Measurements from ENCODE around the gene EMILIN2.
"Not testable (repeated sequence)": the region's sequence is repeated elsewhere in the genome, so short reads cannot be mapped to it uniquely, and the experiment has no call there.

EMILIN2 gene

DNA sequence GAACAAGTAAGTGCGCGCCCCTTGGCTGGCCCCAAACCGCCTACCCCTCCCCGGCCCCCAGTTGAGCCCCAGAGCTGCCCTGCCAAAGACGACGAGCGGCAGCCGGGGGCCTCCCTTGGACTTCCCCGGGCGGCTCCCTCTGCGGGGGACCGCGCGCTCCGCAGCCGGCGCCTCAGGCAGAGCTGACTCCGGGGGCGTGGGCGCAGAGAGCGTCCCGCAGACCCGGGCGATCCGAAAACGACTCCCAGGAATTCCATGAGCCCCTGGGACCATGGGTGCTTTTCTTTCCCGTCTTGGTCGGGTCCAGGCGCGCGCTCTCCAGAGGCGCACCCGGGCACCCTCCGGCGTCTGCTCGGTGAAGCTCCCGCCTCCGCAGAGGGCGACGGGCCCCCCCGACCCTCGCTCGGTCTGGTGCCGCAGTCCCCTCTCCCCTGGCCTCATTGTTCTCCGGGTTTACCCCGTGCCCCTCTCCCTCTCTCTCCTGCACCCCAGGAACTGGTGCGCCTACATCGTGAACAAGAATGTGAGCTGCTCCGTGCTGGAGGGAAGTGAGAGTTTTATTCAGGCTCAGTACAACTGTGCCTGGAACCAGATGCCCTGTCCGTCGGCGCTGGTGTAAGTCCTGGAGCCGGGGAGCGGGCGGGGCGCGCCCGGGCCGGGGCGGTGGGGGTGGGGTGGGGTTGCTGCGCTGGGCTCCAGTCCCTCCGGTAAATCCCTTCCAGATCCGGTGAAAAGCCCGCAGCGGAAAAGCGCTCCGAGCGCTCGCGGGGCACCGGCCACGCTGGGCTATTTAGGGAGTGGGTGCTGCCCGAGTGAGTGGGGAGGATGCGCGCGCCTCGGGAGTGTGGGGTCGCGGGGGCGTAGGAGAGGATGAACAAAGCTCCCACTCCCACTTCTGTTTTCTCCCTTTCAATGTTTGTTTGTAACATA, 776 bp downstream of the EMILIN2 start:
- DNase-seq = peak; percentile 39

DNA sequence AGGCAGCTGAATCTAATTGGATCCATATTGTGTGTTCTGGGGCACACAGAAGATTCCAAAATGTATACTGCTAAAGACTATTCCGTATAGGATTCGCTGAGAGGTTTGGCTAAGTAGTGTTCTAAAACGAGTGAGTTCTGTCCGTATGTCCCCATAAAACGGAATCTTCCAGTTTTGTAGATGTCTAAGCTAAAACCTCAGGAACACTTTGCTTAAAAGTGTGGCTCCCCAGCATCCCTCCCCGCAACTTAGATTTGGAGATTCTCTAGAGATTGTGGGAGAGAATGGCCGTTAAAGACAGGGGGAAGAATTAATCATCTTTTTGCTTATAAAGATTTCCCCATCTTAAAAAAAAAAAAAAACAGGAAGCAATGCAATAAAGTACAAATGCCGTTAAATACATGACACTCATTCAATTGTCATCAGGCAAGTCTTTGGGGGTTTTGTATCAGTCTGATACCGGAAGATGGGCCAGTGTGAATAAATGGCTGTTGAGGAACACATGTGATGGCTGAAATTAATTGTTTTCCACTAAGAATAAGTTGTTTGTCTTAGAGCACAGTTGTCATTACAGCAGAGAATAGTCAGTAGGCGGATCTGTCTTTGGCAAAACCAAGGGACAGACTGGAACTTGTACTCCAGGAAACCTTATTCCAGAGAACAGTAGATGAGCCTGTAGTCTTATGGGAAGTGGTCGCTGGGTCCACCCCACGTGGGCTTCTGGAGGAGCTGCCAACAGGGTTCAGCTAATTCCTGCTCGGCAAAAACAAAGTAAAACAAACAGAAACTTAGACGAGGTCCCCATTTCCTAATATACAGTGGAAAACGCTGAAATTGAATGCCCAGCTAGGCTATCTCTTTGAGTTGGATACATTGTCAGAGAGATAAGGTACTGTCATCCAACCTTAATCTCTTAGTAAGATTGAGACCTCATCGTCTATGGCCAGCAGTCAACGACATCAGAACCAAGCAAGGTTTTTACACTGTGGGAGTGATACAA, 1.7 kb downstream of the EMILIN2 start:
- DNase-seq = no peak

DNA sequence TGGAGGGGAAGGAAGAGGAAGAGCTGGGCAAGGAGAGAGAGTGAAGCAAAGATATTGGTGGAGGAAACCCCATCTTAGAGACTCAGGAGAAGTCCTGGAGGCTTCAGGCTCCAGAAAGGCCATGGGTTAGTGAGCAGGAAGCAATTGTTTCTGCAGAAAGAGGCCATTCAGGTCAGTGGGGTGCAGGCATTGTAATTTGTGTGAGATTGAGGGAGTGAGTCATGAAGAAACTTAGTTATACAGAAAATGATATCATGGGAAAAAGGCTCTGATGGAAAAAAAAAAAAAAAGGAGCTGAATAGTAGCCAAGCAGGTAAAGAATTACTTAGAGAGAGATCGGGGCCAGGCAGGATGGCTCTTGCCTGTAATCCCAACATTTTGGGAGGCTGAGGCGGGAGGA, 4.0 kb downstream of the EMILIN2 start:
- peak; percentile 38 for DNase-seq

DNA sequence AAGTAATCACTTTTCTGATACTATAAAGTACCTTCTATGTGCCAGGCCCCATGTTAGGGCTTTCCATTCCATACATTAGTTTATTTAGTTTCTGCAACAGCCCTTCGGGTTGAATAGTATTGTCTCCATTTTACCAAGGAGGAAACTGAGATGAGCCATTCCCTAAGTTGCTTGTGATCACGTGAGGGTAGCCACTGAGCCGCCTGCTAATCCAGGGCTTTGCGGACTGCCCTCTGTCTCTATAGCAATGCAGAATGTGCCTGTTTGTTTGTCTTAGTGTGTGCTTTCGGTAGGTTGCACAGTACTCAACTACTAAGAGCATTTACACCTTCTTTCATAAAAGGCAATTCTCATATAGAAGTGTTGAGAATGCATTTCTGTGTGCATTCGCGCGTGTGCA, 5.0 kb downstream of the EMILIN2 start:
- no peak for DNase-seq

DNA sequence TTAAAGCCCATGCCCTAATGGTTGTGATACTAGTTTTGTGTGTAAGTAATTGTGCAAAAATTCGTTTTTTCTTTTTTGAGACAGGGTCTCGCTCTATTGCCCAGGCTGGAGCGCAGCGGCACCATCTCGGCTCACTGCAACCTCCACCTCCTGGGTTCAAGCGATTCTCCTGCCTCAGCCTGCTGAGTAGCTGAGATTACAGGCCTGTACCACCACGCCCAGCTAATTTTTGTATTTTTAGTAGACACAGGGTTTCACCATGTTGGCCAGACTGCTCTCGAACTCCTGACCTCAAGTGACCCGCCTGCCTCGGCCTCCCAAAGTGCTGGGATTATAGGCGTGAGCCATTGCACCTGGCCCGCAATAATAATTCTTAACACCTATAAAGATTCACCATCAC, 5.7 kb downstream of the EMILIN2 start:
- not testable (repeated sequence) for DNase-seq

DNA sequence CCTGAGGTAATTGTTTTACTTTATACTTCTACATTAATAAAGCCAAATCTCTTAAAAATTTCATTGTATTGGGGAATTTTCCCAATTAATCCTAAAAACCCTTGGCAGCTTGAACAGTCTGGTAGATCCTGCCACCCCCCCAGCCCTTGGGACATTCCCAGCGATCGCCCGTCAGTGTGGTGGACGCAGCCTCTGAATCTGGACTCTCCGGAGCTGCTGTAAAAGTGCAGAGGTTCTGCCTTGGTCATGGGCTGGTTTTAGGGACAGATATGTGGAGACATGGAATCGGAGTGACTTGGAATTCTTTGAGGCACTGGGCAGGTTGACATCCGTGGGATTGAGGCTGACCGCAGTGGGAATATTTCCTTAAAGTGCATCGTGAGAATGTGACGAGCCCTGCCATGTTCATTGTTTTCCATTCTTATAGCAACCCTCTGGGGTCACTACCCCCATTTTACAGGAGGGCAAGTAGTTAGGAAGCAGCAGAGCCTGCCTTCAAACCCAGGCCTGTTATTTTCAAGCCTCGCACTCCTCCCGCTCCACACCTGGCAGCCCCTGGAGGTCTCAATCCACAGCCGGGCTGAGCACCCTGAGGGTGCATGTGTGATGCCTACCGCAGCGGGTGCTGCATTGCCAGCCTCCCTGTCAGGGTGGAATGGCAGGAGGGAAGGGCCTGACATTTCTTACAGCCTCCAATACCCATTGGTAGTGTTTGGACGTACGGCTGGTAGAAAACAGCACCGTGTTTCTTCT, 6.5 kb downstream of the EMILIN2 start:
- no peak for DNase-seq

DNA sequence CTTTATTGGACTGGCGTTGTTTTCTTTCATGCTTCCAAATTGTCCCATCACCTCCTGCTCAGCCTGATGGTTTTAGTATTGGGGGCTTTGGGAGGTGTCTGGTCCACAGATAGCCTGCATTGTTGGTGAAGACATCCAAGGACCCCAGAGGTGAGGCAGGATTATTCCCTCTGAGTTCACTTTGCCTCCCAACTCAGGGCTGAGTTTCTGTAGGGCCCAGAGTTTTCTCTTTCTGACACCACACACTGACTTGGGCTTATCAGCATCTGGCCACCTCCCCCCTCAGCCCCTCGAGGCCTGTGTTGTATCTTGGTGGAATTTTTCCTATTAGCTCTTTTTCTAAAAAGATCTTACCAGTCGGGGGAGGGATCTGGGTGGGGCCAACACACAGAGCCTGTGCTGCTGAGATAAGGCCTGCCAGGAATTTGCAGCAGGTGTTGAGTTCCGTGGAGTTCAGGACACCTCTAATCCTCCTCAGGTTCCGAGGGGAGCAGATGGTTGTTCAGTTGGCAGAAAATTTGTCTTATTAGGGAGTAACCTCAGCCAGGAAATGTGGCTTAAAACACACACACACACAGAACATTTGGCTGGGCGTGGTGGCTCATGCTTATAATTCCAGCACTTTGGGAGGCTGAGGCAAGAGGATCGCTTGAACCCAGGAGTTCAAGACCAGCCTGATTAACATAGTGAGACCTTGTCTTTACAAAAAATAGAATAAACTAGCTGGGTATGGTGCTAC, 7.3 kb downstream of the EMILIN2 start:
- no peak for DNase-seq

DNA sequence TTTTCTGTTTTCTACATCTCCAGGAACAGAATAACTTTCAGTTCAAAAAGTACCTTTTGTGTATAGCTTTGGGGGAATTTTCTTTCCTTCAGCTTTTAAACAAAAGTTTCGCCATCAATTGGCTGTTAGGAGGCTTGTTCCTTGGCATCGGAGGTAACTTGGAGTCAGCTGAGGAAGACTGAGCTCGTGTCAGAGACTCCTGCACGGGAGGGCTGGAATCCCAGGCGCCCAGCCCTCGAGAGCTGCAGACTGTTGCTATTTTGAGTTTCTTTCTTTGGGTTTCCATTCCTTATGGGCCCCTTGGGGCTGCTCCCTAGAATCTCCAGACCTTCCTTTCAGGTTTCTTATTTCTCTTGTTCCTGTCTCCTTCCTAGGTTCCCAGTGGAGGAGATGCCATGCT, 8.1 kb downstream of the EMILIN2 start:
- DNase-seq = no peak

DNA sequence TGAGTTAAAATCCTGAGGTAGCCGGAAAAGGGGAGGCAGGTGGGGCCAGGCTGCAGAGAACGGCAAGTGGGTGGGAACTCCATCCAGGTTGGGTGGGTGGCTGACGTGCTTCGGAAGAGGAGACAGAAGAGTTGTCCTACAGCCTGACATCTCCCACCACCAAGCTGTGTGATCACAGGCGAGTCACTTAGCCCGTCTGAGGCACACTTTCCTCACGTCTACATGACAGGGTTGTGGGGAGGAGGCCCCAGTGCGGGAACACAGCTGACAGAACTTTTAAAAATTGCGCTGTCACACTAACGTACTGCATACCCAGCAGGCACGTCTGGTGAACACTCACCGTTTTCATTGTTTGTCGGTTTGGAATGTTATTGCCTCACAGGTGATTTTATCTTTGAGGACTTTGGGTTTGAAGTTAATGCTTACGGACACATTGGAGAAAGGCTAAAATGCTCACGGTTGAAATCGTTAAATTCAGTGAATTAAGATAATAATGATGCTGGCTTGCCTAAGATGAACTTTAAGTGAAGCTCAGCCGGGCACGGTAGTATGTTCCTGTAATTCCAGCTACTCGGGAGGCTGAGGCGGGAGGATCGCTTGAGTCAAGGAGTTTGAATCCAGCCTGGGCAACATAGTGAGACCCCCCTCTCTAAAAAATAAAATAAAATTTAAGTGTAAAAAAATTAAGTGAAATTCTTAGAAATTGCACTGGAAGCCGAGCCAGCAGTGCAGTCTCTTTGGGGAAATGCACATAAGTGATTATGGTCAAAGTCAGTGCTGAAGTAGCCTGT, 8.9 kb downstream of the EMILIN2 start:
- peak; percentile 37 for DNase-seq

DNA sequence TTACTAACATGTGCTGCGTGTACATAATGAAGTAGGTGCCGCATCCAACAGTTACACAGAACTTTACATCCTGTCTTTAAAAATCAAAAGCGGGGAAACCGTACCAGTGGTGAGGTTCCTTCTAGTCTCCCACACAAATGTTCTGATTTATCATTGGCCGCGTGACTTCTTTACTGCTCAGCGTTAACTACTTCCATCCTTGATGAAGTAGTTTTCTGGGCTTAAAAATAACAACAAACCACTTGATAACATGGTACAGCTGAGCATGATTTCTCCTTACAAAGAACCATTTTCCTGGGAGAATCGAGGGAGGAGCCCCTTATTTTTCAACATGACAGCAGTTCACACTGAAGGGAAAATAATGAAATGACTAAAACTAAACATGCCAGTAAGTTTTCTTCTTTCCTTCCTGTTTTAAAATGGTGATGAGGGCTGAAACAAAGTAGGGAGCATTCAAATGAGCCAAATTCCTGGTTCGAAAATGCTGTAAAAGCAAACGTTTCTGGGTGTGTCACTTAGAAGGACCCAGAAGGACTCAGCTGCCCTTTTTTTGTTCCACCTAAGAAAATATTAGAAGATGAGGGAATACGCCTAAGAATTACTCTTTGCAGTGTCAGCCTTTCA, 9.9 kb downstream of the EMILIN2 start:
- no peak for DNase-seq

DNA sequence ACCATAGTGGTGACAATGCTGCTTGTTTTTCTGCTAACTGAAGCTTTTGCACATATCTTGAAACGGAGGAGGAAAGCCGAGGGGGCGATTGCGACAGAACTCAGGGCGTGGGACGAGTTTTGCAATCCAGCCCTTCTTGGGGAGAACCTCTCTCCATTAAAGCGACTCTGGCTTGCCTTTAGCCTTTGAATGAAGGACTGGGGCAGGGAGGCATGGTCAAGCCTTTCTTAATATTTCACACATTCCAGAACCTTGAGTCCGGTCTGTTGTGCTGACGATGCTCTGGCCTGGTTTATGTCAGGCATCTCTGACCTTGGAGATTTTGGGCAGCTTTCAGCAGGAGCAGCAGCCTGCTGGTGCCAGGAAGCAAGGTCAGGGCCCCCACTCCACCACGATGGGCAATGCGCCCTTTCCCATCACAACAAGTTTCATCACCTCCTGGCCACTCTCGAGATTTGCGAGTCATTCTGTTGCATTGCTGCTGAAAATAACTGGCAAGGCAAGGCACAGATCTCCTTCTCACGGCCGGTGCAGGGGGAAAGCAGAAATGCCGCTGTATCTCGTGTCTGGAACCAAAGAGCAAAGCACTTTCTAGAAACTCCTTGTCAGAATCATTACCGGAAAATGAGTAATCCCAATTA, 10.8 kb downstream of the EMILIN2 start:
- no peak for DNase-seq

DNA sequence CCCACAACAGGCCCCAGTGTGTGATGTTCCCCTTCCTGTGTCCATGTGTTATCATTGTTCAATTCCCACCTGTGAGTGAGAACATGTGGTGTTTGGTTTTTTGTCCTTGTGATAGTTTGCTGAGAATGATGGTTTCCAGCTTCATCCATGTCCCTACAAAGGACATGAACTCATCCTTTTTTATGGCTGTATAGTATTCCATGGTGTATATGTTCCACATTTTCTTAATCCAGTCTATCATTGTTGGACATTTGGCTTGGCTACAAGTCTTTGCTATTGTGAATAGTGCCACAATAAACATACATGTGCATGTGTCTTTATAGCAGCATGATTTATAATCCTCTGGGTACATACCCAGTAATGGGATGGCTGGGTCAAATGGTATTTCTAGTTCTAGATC, 13.6 kb downstream of the EMILIN2 start:
- not testable (repeated sequence) for DNase-seq

DNA sequence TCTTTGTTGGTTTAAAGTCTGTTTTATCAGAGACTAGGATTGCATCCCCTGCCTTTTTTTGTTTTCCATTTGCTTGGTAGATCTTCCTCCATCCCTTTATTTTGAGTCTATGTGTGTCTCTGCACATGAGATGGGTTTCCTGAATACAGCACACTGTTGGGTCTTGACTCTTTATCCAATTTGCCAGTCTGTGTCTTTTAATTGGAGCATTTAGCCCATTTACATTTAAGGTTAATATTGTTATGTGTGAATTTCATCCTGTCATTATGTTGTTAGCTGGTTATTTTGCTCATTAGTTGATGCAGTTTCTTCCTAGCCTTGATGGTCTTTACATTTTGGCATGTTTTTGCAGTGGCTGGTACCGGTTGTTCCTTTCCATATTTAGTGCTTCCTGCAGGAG, 17.2 kb downstream of the EMILIN2 start:
- DNase-seq = not testable (repeated sequence)

DNA sequence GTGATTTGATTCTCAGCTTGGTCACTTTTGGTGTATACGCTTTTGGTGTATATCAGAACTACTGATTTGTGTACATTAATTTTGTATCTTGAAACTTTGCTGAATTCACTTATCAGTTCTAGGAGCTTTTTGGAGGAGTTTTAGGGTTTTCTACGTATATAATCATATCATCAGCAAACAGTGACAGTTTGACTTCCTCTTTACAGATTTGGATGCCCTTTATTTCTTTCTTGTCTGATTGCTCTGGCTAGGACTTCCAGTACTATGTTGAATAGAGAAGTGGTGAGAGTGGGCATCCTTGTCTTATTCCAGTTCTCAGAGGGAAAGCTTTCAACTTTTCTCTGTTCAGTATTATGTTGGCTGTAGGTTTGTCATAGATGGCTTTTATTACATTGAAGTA, 19.7 kb downstream of the EMILIN2 start:
- DNase-seq = not testable (repeated sequence)

DNA sequence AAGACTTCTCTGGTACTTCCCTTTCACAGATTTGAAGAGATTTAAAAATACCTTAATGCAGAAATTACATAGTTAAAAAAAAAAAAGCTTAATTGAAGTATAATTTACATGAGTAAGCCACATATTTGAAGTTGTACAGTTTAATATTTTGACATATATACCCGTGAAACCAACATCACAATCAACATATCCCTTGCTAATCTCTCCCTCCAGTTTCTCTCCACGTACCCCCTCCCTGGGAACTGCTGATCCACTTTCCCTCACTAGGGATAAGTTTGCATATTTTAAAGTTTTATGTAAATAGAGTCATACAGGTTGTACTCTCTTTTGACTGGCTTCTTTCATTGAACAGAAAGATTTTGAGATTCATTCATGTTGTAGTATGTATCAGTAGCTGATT, 22.4 kb downstream of the EMILIN2 start:
- DNase-seq = no peak

DNA sequence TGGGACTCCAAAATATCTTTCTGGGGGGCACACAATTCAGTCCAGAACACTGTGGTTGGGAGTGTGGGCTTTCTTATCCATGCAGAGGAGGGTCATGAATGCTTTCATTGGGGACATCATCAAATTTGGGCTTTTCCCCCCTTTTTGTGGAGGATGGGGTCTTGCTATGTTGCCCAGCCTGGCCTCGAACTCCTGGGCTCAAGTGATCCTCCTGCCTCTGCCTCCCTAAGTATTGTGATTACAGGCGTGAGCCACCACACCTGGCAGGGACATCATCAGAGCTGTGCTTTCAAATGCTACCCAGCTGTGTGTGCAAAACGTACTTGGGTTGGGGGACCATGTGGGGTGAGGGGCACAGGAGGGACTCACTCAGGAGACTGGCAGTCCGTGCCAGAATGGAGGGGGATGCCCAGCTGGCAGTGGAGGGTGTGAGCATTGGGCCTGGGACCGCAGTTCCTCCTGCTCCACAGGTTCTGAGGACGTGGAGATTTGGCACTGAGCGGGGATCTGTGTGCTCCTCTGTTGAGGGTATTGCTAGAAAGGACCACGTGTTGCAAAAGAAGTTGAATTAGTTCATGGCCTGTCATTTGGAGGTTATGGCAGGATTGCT, 24.4 kb downstream of the EMILIN2 start:
- DNase-seq = no peak

DNA sequence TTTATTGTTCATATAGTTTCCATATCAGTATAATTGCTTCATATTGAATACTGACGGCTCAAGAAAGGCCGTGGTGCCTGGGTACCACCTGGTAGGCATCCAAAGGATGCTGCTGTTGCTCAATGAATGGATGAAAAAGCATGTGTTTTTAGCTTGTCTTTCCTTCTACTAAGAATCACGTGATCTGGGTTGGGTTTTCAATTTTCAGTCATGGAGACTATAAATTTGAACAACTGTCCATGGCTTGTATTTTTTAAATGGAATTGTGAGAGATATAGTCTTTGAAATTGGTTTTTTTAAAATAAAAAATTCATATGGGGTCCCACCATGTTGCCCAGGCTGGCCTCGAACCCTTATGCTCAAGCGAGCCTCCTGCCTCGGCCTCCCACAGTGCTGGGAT, 25.3 kb downstream of the EMILIN2 start:
- DNase-seq = no peak

DNA sequence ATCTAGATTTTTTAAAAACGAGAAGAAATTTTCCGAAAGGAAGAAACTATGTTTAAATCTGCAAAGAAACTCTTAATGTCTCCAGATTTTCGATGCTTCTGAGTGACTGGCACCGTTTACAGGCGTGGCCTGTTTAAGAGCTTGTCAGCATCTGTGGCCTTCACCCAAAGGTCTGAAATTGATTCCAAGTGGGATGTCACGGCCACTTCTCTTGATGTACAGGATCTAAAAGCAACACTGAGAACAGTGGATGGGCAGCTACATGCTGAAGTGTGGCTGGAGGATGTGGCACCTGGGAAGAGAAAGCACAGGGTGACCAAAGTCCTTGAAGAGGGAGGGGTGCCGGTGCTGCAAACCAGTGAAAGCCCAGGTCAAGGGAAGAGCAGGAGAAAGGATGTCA, 28.0 kb downstream of the EMILIN2 start:
- DNase-seq = no peak

DNA sequence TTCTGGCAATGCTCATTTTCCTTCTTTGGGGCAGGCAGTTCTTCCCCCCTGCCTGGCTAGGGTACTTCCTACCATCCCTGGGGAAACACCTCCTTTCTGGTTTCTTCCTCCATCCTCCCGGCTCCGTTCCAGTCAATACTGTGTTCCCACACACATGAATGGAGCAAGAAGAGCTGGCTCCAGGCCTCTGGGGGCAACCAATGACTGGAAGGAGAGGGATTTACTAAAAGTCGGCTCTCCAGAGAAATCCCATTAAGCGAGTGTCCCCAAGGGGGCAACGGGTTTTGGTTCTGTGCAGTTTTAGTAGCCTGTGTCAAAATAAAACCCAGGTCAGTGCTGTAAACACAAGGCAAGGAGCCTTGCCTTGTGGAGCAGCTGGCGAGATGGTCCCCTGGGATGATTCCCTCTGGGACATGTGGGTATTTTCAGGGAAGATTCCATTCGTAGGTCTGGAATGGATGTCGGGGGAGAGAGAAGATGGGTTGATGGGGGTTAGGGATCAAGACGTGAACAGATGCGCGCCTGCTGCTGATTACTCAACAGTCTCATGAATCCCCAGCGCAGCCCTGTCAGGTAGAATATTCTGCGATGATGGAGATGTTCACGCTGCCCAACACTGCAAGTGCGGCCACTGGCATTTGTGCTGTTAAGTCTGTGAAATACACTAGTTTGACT, 32.0 kb downstream of the EMILIN2 start:
- DNase-seq = no peak

Measured in activated CD4-positive, alpha-beta T cell treated with anti-CD3 and anti-CD28 coated beads for 48 hours (primary cell).